Liver (tissue), 3 donors: ENCODE data around the gene ZNF536.

Experiments
- EGR1 ChIP-seq, 2 donors: IDR thresholded peaks; 2 replicates each; pipeline ENCODE4 v1.6.1; 2016 to 2018; ENCODE audit warnings: antibody characterized with exemption in 2 of 2, low read depth in 2 of 2
- FOXA1 ChIP-seq: IDR thresholded peaks from 2 replicates; pipeline ENCODE4 v1.6.1; 2016; ENCODE audit warnings: antibody characterized with exemption
- FOXA2 ChIP-seq: IDR thresholded peaks from 2 replicates; pipeline ENCODE4 v1.6.1; 2016; ENCODE audit warnings: antibody characterized with exemption
- GABPA ChIP-seq, 2 donors: IDR thresholded peaks in 1 of 2; conservative IDR thresholded peaks in 1 of 2; 2 replicates each; pipeline ENCODE4 v1.6.1; 2016; ENCODE audit warnings: antibody characterized with exemption in 2 of 2, mild to moderate bottlenecking in 1 of 2, moderate library complexity in 1 of 2
- JUND ChIP-seq, 2 donors: IDR thresholded peaks; 2 replicates each; pipeline ENCODE4 v1.6.1; 2016; ENCODE audit warnings: antibody characterized with exemption in 2 of 2
- MAX ChIP-seq: IDR thresholded peaks from 2 replicates; pipeline ENCODE4 v1.6.1; 2016; ENCODE audit warnings: antibody characterized with exemption
- RAD21 ChIP-seq, 2 donors: IDR thresholded peaks; 2 replicates each; pipeline ENCODE4 v1.6.1; 2016; ENCODE audit warnings: antibody characterized with exemption in 2 of 2, mild to moderate bottlenecking in 2 of 2
- SP1 ChIP-seq: IDR thresholded peaks from 2 replicates; pipeline ENCODE4 v1.6.1; 2018; ENCODE audit warnings: antibody characterized with exemption, mild to moderate bottlenecking
- TAF1 ChIP-seq: conservative IDR thresholded peaks from 2 replicates; pipeline ENCODE4 v1.6.1; 2016; ENCODE audit warnings: antibody characterized with exemption, mild to moderate bottlenecking
- YY1 ChIP-seq: IDR thresholded peaks from 2 replicates; pipeline ENCODE4 v1.6.1; 2016; ENCODE audit warnings: antibody characterized with exemption, mild to moderate bottlenecking
- TF ChIP-seq, protein P1 (sequence below): fragments of 150-350 bp; IDR thresholded peaks from 2 replicates; pipeline ENCODE4 v1.5.1; 2017; ENCODE audit warnings: improper control_type of control experiment, low read depth, low read length; ENCODE audit not compliant: missing input control
- TF ChIP-seq, protein P2 (sequence below): IDR thresholded peaks from 2 replicates; pipeline ENCODE4 v1.6.1; 2016; ENCODE audit warnings: antibody characterized with exemption, mild to moderate bottlenecking
- TF ChIP-seq, protein P3 (sequence below): IDR thresholded peaks from 2 replicates; pipeline ENCODE4 v1.6.1; 2016; ENCODE audit warnings: antibody characterized with exemption
- donor health status: healthy.
- donor health status: healthy.

- TF ChIP-seq, protein P1, sequence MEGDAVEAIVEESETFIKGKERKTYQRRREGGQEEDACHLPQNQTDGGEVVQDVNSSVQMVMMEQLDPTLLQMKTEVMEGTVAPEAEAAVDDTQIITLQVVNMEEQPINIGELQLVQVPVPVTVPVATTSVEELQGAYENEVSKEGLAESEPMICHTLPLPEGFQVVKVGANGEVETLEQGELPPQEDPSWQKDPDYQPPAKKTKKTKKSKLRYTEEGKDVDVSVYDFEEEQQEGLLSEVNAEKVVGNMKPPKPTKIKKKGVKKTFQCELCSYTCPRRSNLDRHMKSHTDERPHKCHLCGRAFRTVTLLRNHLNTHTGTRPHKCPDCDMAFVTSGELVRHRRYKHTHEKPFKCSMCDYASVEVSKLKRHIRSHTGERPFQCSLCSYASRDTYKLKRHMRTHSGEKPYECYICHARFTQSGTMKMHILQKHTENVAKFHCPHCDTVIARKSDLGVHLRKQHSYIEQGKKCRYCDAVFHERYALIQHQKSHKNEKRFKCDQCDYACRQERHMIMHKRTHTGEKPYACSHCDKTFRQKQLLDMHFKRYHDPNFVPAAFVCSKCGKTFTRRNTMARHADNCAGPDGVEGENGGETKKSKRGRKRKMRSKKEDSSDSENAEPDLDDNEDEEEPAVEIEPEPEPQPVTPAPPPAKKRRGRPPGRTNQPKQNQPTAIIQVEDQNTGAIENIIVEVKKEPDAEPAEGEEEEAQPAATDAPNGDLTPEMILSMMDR = no peak
- TF ChIP-seq YY1 (no peak), EGR1 (IDR thresholded peaks at IDR 0.05; ENCODE audit: low read depth in 2 of 2) (no peak), MAX (no peak), RAD21 (IDR thresholded peaks at IDR 0.05) (no peak), FOXA2 (no peak), GABPA (IDR thresholded peaks at IDR 0.05 in 1 of 2, conservative IDR thresholded peaks at IDR 0.05 in 1 of 2) (no peak), TAF1 (no peak), FOXA1 (no peak), SP1 (no peak), JUND (IDR thresholded peaks at IDR 0.05) (no peak)
- TF ChIP-seq, protein P2, sequence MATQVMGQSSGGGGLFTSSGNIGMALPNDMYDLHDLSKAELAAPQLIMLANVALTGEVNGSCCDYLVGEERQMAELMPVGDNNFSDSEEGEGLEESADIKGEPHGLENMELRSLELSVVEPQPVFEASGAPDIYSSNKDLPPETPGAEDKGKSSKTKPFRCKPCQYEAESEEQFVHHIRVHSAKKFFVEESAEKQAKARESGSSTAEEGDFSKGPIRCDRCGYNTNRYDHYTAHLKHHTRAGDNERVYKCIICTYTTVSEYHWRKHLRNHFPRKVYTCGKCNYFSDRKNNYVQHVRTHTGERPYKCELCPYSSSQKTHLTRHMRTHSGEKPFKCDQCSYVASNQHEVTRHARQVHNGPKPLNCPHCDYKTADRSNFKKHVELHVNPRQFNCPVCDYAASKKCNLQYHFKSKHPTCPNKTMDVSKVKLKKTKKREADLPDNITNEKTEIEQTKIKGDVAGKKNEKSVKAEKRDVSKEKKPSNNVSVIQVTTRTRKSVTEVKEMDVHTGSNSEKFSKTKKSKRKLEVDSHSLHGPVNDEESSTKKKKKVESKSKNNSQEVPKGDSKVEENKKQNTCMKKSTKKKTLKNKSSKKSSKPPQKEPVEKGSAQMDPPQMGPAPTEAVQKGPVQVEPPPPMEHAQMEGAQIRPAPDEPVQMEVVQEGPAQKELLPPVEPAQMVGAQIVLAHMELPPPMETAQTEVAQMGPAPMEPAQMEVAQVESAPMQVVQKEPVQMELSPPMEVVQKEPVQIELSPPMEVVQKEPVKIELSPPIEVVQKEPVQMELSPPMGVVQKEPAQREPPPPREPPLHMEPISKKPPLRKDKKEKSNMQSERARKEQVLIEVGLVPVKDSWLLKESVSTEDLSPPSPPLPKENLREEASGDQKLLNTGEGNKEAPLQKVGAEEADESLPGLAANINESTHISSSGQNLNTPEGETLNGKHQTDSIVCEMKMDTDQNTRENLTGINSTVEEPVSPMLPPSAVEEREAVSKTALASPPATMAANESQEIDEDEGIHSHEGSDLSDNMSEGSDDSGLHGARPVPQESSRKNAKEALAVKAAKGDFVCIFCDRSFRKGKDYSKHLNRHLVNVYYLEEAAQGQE = no peak
- TF ChIP-seq, protein P3, sequence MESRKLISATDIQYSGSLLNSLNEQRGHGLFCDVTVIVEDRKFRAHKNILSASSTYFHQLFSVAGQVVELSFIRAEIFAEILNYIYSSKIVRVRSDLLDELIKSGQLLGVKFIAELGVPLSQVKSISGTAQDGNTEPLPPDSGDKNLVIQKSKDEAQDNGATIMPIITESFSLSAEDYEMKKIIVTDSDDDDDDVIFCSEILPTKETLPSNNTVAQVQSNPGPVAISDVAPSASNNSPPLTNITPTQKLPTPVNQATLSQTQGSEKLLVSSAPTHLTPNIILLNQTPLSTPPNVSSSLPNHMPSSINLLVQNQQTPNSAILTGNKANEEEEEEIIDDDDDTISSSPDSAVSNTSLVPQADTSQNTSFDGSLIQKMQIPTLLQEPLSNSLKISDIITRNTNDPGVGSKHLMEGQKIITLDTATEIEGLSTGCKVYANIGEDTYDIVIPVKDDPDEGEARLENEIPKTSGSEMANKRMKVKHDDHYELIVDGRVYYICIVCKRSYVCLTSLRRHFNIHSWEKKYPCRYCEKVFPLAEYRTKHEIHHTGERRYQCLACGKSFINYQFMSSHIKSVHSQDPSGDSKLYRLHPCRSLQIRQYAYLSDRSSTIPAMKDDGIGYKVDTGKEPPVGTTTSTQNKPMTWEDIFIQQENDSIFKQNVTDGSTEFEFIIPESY = no peak
Observed at GRCh38 chr19:30518965-30519606, 146.9 kb downstream of the ZNF536 start.
